ENCODE measurements around the gene NPC1L1. TPM values are rescaled to one million over a fixed set of nuclear protein-coding genes. Genes with fewer than 3 reads are reported as not detected.
"Not testable (repeated sequence)": the region's sequence is repeated elsewhere in the genome, so short reads cannot be mapped to it uniquely, and the experiment has no call there.

NPC1L1 gene
- total and polyA plus RNA-seq, 2 experiments from 2014 or later: not detected

- Histone ChIP-seq H3K36me3 (peaks cover 53% of the 10 kb centered on the region), H3K9me3 (ENCODE audit: low read depth) (no peaks in the 10 kb centered on the region), H3K4me1 (ENCODE audit: low read depth) (no peaks in the 10 kb centered on the region), H3K27ac (no peak overlapping the region), H3K4me3 (no peak overlapping the region), H3K27me3 (no peaks in the 10 kb centered on the region)
- no peak for TF ChIP-seq CTCF (IDR thresholded peaks at IDR 0.05; ENCODE audit: low read depth, low read length)
- DNase-seq (ENCODE audit: low read depth in 1 of 2, low spot score in 1 of 2): no peak
Observed at GRCh38 chr7:44566680-44567079, 25.6 kb upstream of the NPC1L1 start.

- no peak for TF ChIP-seq CTCF (IDR thresholded peaks at IDR 0.05; ENCODE audit: low read depth, low read length)
- Histone ChIP-seq H3K36me3 (peaks cover 46% of the 10 kb centered on the region), H3K4me1 (ENCODE audit: low read depth) (no peaks in the 10 kb centered on the region), H3K4me3 (no peak overlapping the region), H3K27ac (peak overlapping the region; percentile 42), H3K9me3 (ENCODE audit: low read depth) (no peaks in the 10 kb centered on the region), H3K27me3 (no peaks in the 10 kb centered on the region)
- DNase-seq (ENCODE audit: low read depth in 1 of 2, low spot score in 1 of 2): no peak
Observed at GRCh38 chr7:44565795-44566559, 24.8 kb upstream of the NPC1L1 start.

- Histone ChIP-seq H3K4me1 (ENCODE audit: low read depth) (no peaks in the 10 kb centered on the region), H3K27ac (peak overlapping the region; percentile 12), H3K27me3 (no peaks in the 10 kb centered on the region), H3K9me3 (ENCODE audit: low read depth) (no peaks in the 10 kb centered on the region), H3K36me3 (peaks cover 39% of the 10 kb centered on the region), H3K4me3 (no peak overlapping the region)
- peak; percentile 74 to 75 for DNase-seq (ENCODE audit: low read depth in 1 of 2, low spot score in 1 of 2)
- peak; percentile 96 for TF ChIP-seq CTCF (IDR thresholded peaks at IDR 0.05; ENCODE audit: low read depth, low read length)
Observed at GRCh38 chr7:44565097-44565794, 24.1 kb upstream of the NPC1L1 start.

GRCh38 chr7:44564606-44565005 is 23.5 kb upstream of the NPC1L1 start:
- Histone ChIP-seq H3K27ac (peak overlapping the region; percentile 12), H3K36me3 (peaks cover 33% of the 10 kb centered on the region)
- TF ChIP-seq CTCF (IDR thresholded peaks at IDR 0.05; ENCODE audit: low read depth, low read length): no peak

GRCh38 chr7:44563171-44563679 is 22.1 kb upstream of the NPC1L1 start:
- H3K9me3 ChIP-seq (ENCODE audit: low read depth): no peaks in the 10 kb centered on the region
- no peaks in the 10 kb centered on the region for H3K4me1 ChIP-seq (ENCODE audit: low read depth)
- no peak for TF ChIP-seq CTCF (IDR thresholded peaks at IDR 0.05; ENCODE audit: low read depth, low read length)
- peaks cover 21% of the 10 kb centered on the region for H3K36me3 ChIP-seq
- no peak for DNase-seq (ENCODE audit: low read depth in 1 of 2, low spot score in 1 of 2)
- peak overlapping the region; percentile 13 for H3K27ac ChIP-seq
- no peak overlapping the region for H3K4me3 ChIP-seq
- H3K27me3 ChIP-seq: no peaks in the 10 kb centered on the region

More at GRCh38 chr7:44564606-44565005, 23.5 kb upstream of the NPC1L1 start:
- no peak for DNase-seq (ENCODE audit: low read depth in 1 of 2, low spot score in 1 of 2)
- Histone ChIP-seq H3K4me3 (no peak overlapping the region), H3K27me3 (no peaks in the 10 kb centered on the region), H3K4me1 (ENCODE audit: low read depth) (no peaks in the 10 kb centered on the region), H3K9me3 (ENCODE audit: low read depth) (no peaks in the 10 kb centered on the region)

GRCh38 chr7:44562622-44562962 is 21.5 kb upstream of the NPC1L1 start:
- peaks cover 16% of the 10 kb centered on the region for H3K36me3 ChIP-seq
- not testable (repeated sequence) for H3K4me3 ChIP-seq; DNase-seq (ENCODE audit: low read depth in 1 of 2, low spot score in 1 of 2); H3K27me3 ChIP-seq; H3K4me1 ChIP-seq (ENCODE audit: low read depth); H3K27ac ChIP-seq; H3K9me3 ChIP-seq (ENCODE audit: low read depth)
